Lower leg skin (tissue), 3 donors: ENCODE data around the gene SRPX.

Experiments
- POLR2A ChIP-seq, 2 donors: fragments of 450-650 bp; IDR thresholded peaks; one replicate each; pipeline ENCODE4 v1.6.1; 2016 to 2017; ENCODE audit warnings: antibody characterized with exemption in 2 of 2, mild to moderate bottlenecking in 1 of 2, moderate library complexity in 1 of 2
- TF ChIP-seq, protein P1 (sequence below), 3 donors: fragments of 450-650 bp; IDR thresholded peaks; one replicate each; pipeline ENCODE4 v1.5.1; 2016; ENCODE audit warnings: antibody characterized with exemption in 3 of 3, mild to moderate bottlenecking in 3 of 3, moderate library complexity in 2 of 3

DNA sequence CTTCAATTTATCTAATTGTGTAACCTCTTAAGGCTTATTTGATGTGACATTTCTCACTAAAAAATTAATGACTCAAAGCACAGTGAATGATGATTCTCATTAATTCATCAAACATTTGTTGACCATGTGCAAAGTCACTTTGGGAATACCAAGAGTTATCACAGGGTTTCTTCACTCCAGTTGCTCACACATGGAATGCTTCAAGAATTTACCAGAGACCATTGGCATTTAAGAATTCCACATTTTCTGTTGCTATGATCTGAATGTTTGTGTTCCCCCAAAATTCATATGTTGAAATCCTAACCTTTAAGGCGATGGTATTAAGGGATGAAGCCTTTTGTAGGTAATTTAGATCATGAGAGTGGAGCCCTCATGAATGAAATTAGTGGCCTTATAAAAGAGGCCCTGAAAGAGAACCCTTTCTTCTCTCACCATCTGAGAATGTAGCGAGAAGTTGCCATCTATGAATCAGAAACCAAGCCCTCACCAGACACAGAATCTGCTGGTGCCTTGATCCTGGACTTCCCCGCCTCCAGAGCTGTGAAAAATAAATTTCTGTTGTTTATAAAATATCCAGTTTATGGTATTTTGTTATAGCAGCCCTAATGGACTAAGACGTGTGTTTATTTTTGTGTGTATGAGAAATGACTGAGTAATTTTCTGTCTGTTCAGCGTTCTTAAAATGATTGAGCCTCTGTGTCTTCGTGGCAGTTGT, 16.4 kb upstream of the SRPX start:
- TF ChIP-seq, protein P1, sequence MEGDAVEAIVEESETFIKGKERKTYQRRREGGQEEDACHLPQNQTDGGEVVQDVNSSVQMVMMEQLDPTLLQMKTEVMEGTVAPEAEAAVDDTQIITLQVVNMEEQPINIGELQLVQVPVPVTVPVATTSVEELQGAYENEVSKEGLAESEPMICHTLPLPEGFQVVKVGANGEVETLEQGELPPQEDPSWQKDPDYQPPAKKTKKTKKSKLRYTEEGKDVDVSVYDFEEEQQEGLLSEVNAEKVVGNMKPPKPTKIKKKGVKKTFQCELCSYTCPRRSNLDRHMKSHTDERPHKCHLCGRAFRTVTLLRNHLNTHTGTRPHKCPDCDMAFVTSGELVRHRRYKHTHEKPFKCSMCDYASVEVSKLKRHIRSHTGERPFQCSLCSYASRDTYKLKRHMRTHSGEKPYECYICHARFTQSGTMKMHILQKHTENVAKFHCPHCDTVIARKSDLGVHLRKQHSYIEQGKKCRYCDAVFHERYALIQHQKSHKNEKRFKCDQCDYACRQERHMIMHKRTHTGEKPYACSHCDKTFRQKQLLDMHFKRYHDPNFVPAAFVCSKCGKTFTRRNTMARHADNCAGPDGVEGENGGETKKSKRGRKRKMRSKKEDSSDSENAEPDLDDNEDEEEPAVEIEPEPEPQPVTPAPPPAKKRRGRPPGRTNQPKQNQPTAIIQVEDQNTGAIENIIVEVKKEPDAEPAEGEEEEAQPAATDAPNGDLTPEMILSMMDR (IDR thresholded peaks at IDR 0.05), result no peak
- no peak for TF ChIP-seq POLR2A (IDR thresholded peaks at IDR 0.05)
